Activated T-helper 1 cell treated with anti-CD3 and anti-CD28 coated beads, Interleukin-2, amount 50 U/mL, for 16 hours (primary cell): Measurements from ENCODE around the gene GTF2I.
"Not testable (repeated sequence)": the region's sequence is repeated elsewhere in the genome, so short reads cannot be mapped to it uniquely, and the experiment has no call there.

ENCODE experiments used
- DNase-seq, 2 donors: peaks; one replicate each; pipeline ENCODE4 v3.0.0-alpha.2; 2020; ENCODE audit warnings: low read depth in 1 of 2, low spot score in 1 of 2

Gene GTF2I

GRCh38 chr7:74656441-74656836 is 1.1 kb upstream of the GTF2I start:
- DNase-seq, result peak in 1 of 2 donors; percentile 47

- peak; percentile 96 to 97 for DNase-seq
Observed at GRCh38 chr7:74656837-74657691, 454 bp upstream of the GTF2I start.

GRCh38 chr7:74658178-74659004 is 873 bp downstream of the GTF2I start:
- DNase-seq, result peak; percentile 68 to 83

- DNase-seq, result not testable (repeated sequence)
Observed at GRCh38 chr7:74660202-74660601, 2.7 kb downstream of the GTF2I start.

- not testable (repeated sequence) for DNase-seq
Observed at GRCh38 chr7:74661836-74662794, 4.6 kb downstream of the GTF2I start.

- DNase-seq, result no peak
Observed at GRCh38 chr7:74665296-74665938, 7.9 kb downstream of the GTF2I start.

- not testable (repeated sequence) for DNase-seq
Observed at GRCh38 chr7:74667013-74667412, 9.5 kb downstream of the GTF2I start.

- not testable (repeated sequence) for DNase-seq
Observed at GRCh38 chr7:74667520-74667919, 10.0 kb downstream of the GTF2I start.

GRCh38 chr7:74671602-74672001 is 14.1 kb downstream of the GTF2I start:
- DNase-seq, result no peak

GRCh38 chr7:74672343-74672915 is 14.9 kb downstream of the GTF2I start:
- no peak for DNase-seq

- no peak for DNase-seq
Observed at GRCh38 chr7:74674166-74674565, 16.6 kb downstream of the GTF2I start.

GRCh38 chr7:74682829-74683228 is 25.3 kb downstream of the GTF2I start:
- DNase-seq, result no peak

GRCh38 chr7:74683799-74684198 is 26.3 kb downstream of the GTF2I start:
- no peak for DNase-seq

GRCh38 chr7:74684473-74684872 is 27.0 kb downstream of the GTF2I start:
- no peak for DNase-seq

- no peak for DNase-seq
Observed at GRCh38 chr7:74684921-74685320, 27.4 kb downstream of the GTF2I start.

GRCh38 chr7:74690474-74690873 is 33.0 kb downstream of the GTF2I start:
- DNase-seq, result no peak

- not testable (repeated sequence) for DNase-seq
Observed at GRCh38 chr7:74704419-74704818, 46.9 kb downstream of the GTF2I start.

- no peak for DNase-seq
Observed at GRCh38 chr7:74707238-74707637, 49.7 kb downstream of the GTF2I start.

- no peak for DNase-seq
Observed at GRCh38 chr7:74708569-74709275, 51.2 kb downstream of the GTF2I start.
